Activated T-cell treated with anti-CD3 and anti-CD28 coated beads, Interleukin-2, amount 50 U/mL, for 24 hours (primary cell): ENCODE results near the gene SASH1.

Experiments
- DNase-seq: peaks from one replicate; pipeline ENCODE4 v3.0.0-alpha.2; 2020
- H3K27ac Mint-ChIP-seq: 2 replicates; pipeline ENCODE4 v1.8.0; 2020; ENCODE audit warnings: mild to moderate bottlenecking, mixed read lengths
- H3K27me3 Mint-ChIP-seq: 2 replicates; pipeline ENCODE4 v1.8.0; 2020; ENCODE audit warnings: mixed read lengths
- H3K36me3 Mint-ChIP-seq: 2 replicates; pipeline ENCODE4 v1.8.0; 2020; ENCODE audit warnings: low read depth, mixed read lengths
- H3K4me1 Mint-ChIP-seq: 2 replicates; pipeline ENCODE4 v1.8.0; 2020; ENCODE audit warnings: low read depth, mixed read lengths
- H3K4me3 Mint-ChIP-seq: 2 replicates; pipeline ENCODE4 v1.8.0; 2020; ENCODE audit warnings: mild to moderate bottlenecking, moderate library complexity, mixed read lengths
- H3K9me3 Mint-ChIP-seq: 2 replicates; pipeline ENCODE4 v1.8.0; 2020; ENCODE audit warnings: mixed read lengths

SASH1 gene

GRCh38 chr6:148497717-148498116 is 155.1 kb downstream of the SASH1 start:
- Mint-ChIP-seq H3K4me3 (no peak overlapping the region), H3K27me3 (peaks cover 15% of the 10 kb centered on the region), H3K27ac (no peak overlapping the region), H3K9me3 (no peaks in the 10 kb centered on the region), H3K4me1 (no peaks in the 10 kb centered on the region), H3K36me3 (no peaks in the 10 kb centered on the region)
- DNase-seq: no peak

GRCh38 chr6:148500402-148500801 is 157.8 kb downstream of the SASH1 start:
- Mint-ChIP-seq H3K36me3 (no peaks in the 10 kb centered on the region), H3K9me3 (no peaks in the 10 kb centered on the region), H3K27ac (no peak overlapping the region), H3K27me3 (peaks cover 15% of the 10 kb centered on the region), H3K4me3 (no peak overlapping the region), H3K4me1 (no peaks in the 10 kb centered on the region)
- no peak for DNase-seq

GRCh38 chr6:148501178-148501590 is 158.5 kb downstream of the SASH1 start:
- H3K27ac Mint-ChIP-seq: no peak overlapping the region
- no peak for DNase-seq
- peaks cover 13% of the 10 kb centered on the region for H3K27me3 Mint-ChIP-seq
- no peaks in the 10 kb centered on the region for H3K9me3 Mint-ChIP-seq
- no peaks in the 10 kb centered on the region for H3K36me3 Mint-ChIP-seq
- H3K4me3 Mint-ChIP-seq: no peak overlapping the region
- H3K4me1 Mint-ChIP-seq: no peaks in the 10 kb centered on the region

- peaks cover 17% of the 10 kb centered on the region for H3K27me3 Mint-ChIP-seq
- no peak for DNase-seq
- H3K4me3 Mint-ChIP-seq: no peak overlapping the region
- no peaks in the 10 kb centered on the region for H3K36me3 Mint-ChIP-seq
- no peaks in the 10 kb centered on the region for H3K4me1 Mint-ChIP-seq
- H3K9me3 Mint-ChIP-seq: no peaks in the 10 kb centered on the region
- no peak overlapping the region for H3K27ac Mint-ChIP-seq
Measured at GRCh38 chr6:148502083-148502772, 159.6 kb downstream of the SASH1 start.

- no peaks in the 10 kb centered on the region for H3K4me1 Mint-ChIP-seq
- no peak overlapping the region for H3K27ac Mint-ChIP-seq
- DNase-seq: no peak
- H3K9me3 Mint-ChIP-seq: no peaks in the 10 kb centered on the region
- H3K4me3 Mint-ChIP-seq: no peak overlapping the region
- H3K27me3 Mint-ChIP-seq: peaks cover 20% of the 10 kb centered on the region
- H3K36me3 Mint-ChIP-seq: no peaks in the 10 kb centered on the region
Measured at GRCh38 chr6:148502773-148503135, 160.1 kb downstream of the SASH1 start.

- Mint-ChIP-seq H3K36me3 (no peaks in the 10 kb centered on the region), H3K27me3 (peaks cover 27% of the 10 kb centered on the region), H3K9me3 (no peaks in the 10 kb centered on the region), H3K4me1 (no peaks in the 10 kb centered on the region), H3K4me3 (no peak overlapping the region), H3K27ac (no peak overlapping the region)
- DNase-seq: no peak
Measured at GRCh38 chr6:148503703-148504102, 161.1 kb downstream of the SASH1 start.

GRCh38 chr6:148507774-148508173 is 165.1 kb downstream of the SASH1 start:
- Mint-ChIP-seq H3K4me3 (no peak overlapping the region), H3K36me3 (no peaks in the 10 kb centered on the region), H3K9me3 (no peaks in the 10 kb centered on the region), H3K27me3 (peaks cover 35% of the 10 kb centered on the region), H3K4me1 (no peaks in the 10 kb centered on the region), H3K27ac (no peak overlapping the region)
- DNase-seq: no peak

GRCh38 chr6:148508401-148509041 is 165.9 kb downstream of the SASH1 start:
- no peaks in the 10 kb centered on the region for H3K9me3 Mint-ChIP-seq
- no peak overlapping the region for H3K27ac Mint-ChIP-seq
- H3K4me1 Mint-ChIP-seq: no peaks in the 10 kb centered on the region
- peaks cover 40% of the 10 kb centered on the region for H3K27me3 Mint-ChIP-seq
- no peaks in the 10 kb centered on the region for H3K36me3 Mint-ChIP-seq
- no peak for DNase-seq
- no peak overlapping the region for H3K4me3 Mint-ChIP-seq

- no peaks in the 10 kb centered on the region for H3K9me3 Mint-ChIP-seq
- no peak overlapping the region for H3K4me3 Mint-ChIP-seq
- no peaks in the 10 kb centered on the region for H3K4me1 Mint-ChIP-seq
- no peak overlapping the region for H3K27ac Mint-ChIP-seq
- H3K27me3 Mint-ChIP-seq: peaks cover 45% of the 10 kb centered on the region
- no peaks in the 10 kb centered on the region for H3K36me3 Mint-ChIP-seq
- DNase-seq: no peak
Measured at GRCh38 chr6:148509119-148509799, 166.6 kb downstream of the SASH1 start.

- H3K36me3 Mint-ChIP-seq: no peaks in the 10 kb centered on the region
- no peak for DNase-seq
- H3K27me3 Mint-ChIP-seq: peaks cover 45% of the 10 kb centered on the region
- no peaks in the 10 kb centered on the region for H3K4me1 Mint-ChIP-seq
- H3K9me3 Mint-ChIP-seq: no peaks in the 10 kb centered on the region
- no peak overlapping the region for H3K27ac Mint-ChIP-seq
- H3K4me3 Mint-ChIP-seq: no peak overlapping the region
Measured at GRCh38 chr6:148509800-148510581, 167.4 kb downstream of the SASH1 start.

- no peak overlapping the region for H3K27ac Mint-ChIP-seq
- H3K27me3 Mint-ChIP-seq: peaks cover 41% of the 10 kb centered on the region
- no peak for DNase-seq
- H3K9me3 Mint-ChIP-seq: no peaks in the 10 kb centered on the region
- H3K4me3 Mint-ChIP-seq: no peak overlapping the region
- H3K36me3 Mint-ChIP-seq: no peaks in the 10 kb centered on the region
- H3K4me1 Mint-ChIP-seq: no peaks in the 10 kb centered on the region
Measured at GRCh38 chr6:148513145-148514071, 170.8 kb downstream of the SASH1 start.

- H3K9me3 Mint-ChIP-seq: no peaks in the 10 kb centered on the region
- no peak overlapping the region for H3K27ac Mint-ChIP-seq
- H3K4me3 Mint-ChIP-seq: no peak overlapping the region
- peaks cover 32% of the 10 kb centered on the region for H3K27me3 Mint-ChIP-seq
- H3K36me3 Mint-ChIP-seq: no peaks in the 10 kb centered on the region
- DNase-seq: no peak
- H3K4me1 Mint-ChIP-seq: no peaks in the 10 kb centered on the region
Measured at GRCh38 chr6:148514091-148514845, 171.6 kb downstream of the SASH1 start.

GRCh38 chr6:148516217-148516616 is 173.6 kb downstream of the SASH1 start:
- no peak for DNase-seq
- Mint-ChIP-seq H3K9me3 (no peaks in the 10 kb centered on the region), H3K4me1 (peaks cover 3% of the 10 kb centered on the region), H3K27ac (no peak overlapping the region), H3K36me3 (no peaks in the 10 kb centered on the region), H3K27me3 (peaks cover 27% of the 10 kb centered on the region), H3K4me3 (no peak overlapping the region)
